HEK293 (cell line): ENCODE data around the gene PLPP6.

Experiments used
- CTCF ChIA-PET: fragments of 350-600 bp; formaldehyde crosslinking; extraction: SDS; loops from one replicate; lab custom pipeline; 2021; ENCODE audit warnings: antibody characterized with exemption; lab: Yijun Ruan, JAX
- POLR2A ChIA-PET: fragments of 300-600 bp; formaldehyde crosslinking; extraction: SDS; loops from one replicate; lab custom pipeline; 2020; ENCODE audit warnings: antibody characterized with exemption, inconsistent platforms; lab: Yijun Ruan, JAX
- H3K27ac ChIP-seq: fragments of 200-500 bp; sonication (Bioruptor generic); 2 replicates; pipeline ENCODE4 v1.5.1; 2014; ENCODE audit warnings: low read depth, low read length, control low read depth, inconsistent platforms; ENCODE audit errors: extremely low read depth
- H3K36me3 ChIP-seq, 2 experiments: fragments of 200-500 bp in 1 of 2; sonication (Bioruptor generic) in 1 of 2; 1 replicate in 1 of 2; 2 replicates in 1 of 2; pipeline ENCODE4 v1.5.1; 2014 to 2017; ENCODE audit warnings: inconsistent platforms in 2 of 2, low read length in 2 of 2; ENCODE audit not compliant: control insufficient read depth in 2 of 2, insufficient read depth in 1 of 2
- H3K4me1 ChIP-seq: fragments of 200-500 bp; sonication (Bioruptor generic); 2 replicates; pipeline ENCODE4 v1.5.1; 2014; ENCODE audit warnings: mild to moderate bottlenecking, low read length, inconsistent platforms; ENCODE audit not compliant: control insufficient read depth, insufficient read depth
- H3K4me3 ChIP-seq: 2 replicates; pipeline ENCODE4 v1.5.1; 2011; ENCODE audit warnings: low read depth, mild to moderate bottlenecking, control low read depth, low read length, moderate library complexity
- H3K9me3 ChIP-seq: fragments of 200-500 bp; sonication (Bioruptor generic); 2 replicates; pipeline ENCODE4 v1.5.1; 2014; ENCODE audit warnings: low read depth, low read length, inconsistent platforms; ENCODE audit not compliant: control insufficient read depth, insufficient read depth
- KLF17 ChIP-seq: fragments of 450-650 bp; formaldehyde crosslinking; IDR thresholded peaks from 2 replicates; pipeline ENCODE4 v1.5.1; 2016; ENCODE audit warnings: missing biosample characterization, missing genetic modification characterization
- MYNN ChIP-seq: fragments of 450-650 bp; formaldehyde crosslinking; IDR thresholded peaks from 2 replicates; pipeline ENCODE4 v1.5.1; 2016; ENCODE audit warnings: missing biosample characterization, missing genetic modification characterization, borderline replicate concordance
- PRDM1 ChIP-seq: fragments of 450-650 bp; formaldehyde crosslinking; IDR thresholded peaks from 2 replicates; pipeline ENCODE4; 2016; ENCODE audit warnings: missing biosample characterization, missing genetic modification characterization
- PRDM6 ChIP-seq: fragments of 450-650 bp; formaldehyde crosslinking; IDR thresholded peaks from 2 replicates; pipeline ENCODE4 v1.5.1; 2017; ENCODE audit warnings: missing biosample characterization, missing genetic modification characterization
- YY2 ChIP-seq: fragments of 450-650 bp; formaldehyde crosslinking; IDR thresholded peaks from 2 replicates; pipeline ENCODE4 v1.5.1; 2016; ENCODE audit warnings: missing biosample characterization, missing genetic modification characterization
- ZBTB11 ChIP-seq: fragments of 450-650 bp; formaldehyde crosslinking; conservative IDR thresholded peaks from 2 replicates; pipeline ENCODE4 v1.5.1; 2016; ENCODE audit warnings: low read depth, missing biosample characterization, missing genetic modification characterization
- ZBTB7A ChIP-seq: fragments of 450-650 bp; formaldehyde crosslinking; IDR thresholded peaks from 2 replicates; pipeline ENCODE4 v1.5.1; 2016; ENCODE audit warnings: low read depth, missing biosample characterization, missing genetic modification characterization
- ZIC2 ChIP-seq: fragments of 450-650 bp; formaldehyde crosslinking; IDR thresholded peaks from 2 replicates; pipeline ENCODE4 v1.5.1; 2016; ENCODE audit warnings: missing biosample characterization, missing genetic modification characterization
- ZNF16 ChIP-seq: fragments of 450-650 bp; formaldehyde crosslinking; IDR thresholded peaks from 2 replicates; pipeline ENCODE4 v1.5.1; 2016; ENCODE audit warnings: low read depth, missing biosample characterization, missing genetic modification characterization
- ZNF239 ChIP-seq: fragments of 450-650 bp; formaldehyde crosslinking; IDR thresholded peaks from 2 replicates; pipeline ENCODE4 v1.5.1; 2016; ENCODE audit warnings: missing biosample characterization, missing genetic modification characterization
- ZNF302 ChIP-seq: fragments of 450-650 bp; formaldehyde crosslinking; IDR thresholded peaks from 2 replicates; pipeline ENCODE4 v1.5.1; 2016; ENCODE audit warnings: missing biosample characterization, missing genetic modification characterization, low read depth
- ZNF37A ChIP-seq: fragments of 450-650 bp; IDR thresholded peaks from 2 replicates; pipeline ENCODE4 v1.5.1; 2018; ENCODE audit warnings: missing biosample characterization, missing genetic modification characterization
- ZNF433 ChIP-seq: fragments of 450-650 bp; formaldehyde crosslinking; IDR thresholded peaks from 2 replicates; pipeline ENCODE4 v1.5.1; 2016; ENCODE audit warnings: missing biosample characterization, missing genetic modification characterization, low read depth
- ZNF513 ChIP-seq: fragments of 450-650 bp; IDR thresholded peaks from 2 replicates; pipeline ENCODE4 v1.5.1; 2018; ENCODE audit warnings: missing biosample characterization, missing genetic modification characterization
- ZNF560 ChIP-seq: fragments of 450-650 bp; formaldehyde crosslinking; IDR thresholded peaks from 2 replicates; pipeline ENCODE4 v1.5.1; 2017; ENCODE audit warnings: missing biosample characterization, missing genetic modification characterization, borderline replicate concordance
- ZNF623 ChIP-seq: fragments of 450-650 bp; formaldehyde crosslinking; IDR thresholded peaks from 2 replicates; pipeline ENCODE4 v1.5.1; 2016; ENCODE audit warnings: missing biosample characterization, missing genetic modification characterization
- ZNF639 ChIP-seq: fragments of 450-650 bp; formaldehyde crosslinking; IDR thresholded peaks from 2 replicates; pipeline ENCODE4 v1.5.1; 2016; ENCODE audit warnings: missing biosample characterization, missing genetic modification characterization
- ZNF654 ChIP-seq: fragments of 450-650 bp; formaldehyde crosslinking; IDR thresholded peaks from 2 replicates; pipeline ENCODE4 v1.5.1; 2016; ENCODE audit warnings: low read depth, missing biosample characterization, missing genetic modification characterization
- ZNF701 ChIP-seq: fragments of 450-650 bp; formaldehyde crosslinking; IDR thresholded peaks from 2 replicates; pipeline ENCODE4 v1.5.1; 2016; ENCODE audit warnings: missing biosample characterization, missing genetic modification characterization
- ZNF777 ChIP-seq: fragments of 450-650 bp; formaldehyde crosslinking; IDR thresholded peaks from 2 replicates; pipeline ENCODE4 v1.5.1; 2017; ENCODE audit warnings: missing biosample characterization, missing genetic modification characterization, borderline replicate concordance
- ZSCAN18 ChIP-seq: fragments of 450-650 bp; formaldehyde crosslinking; IDR thresholded peaks from 2 replicates; pipeline ENCODE4 v1.5.1; 2016; ENCODE audit warnings: missing biosample characterization, missing genetic modification characterization
- ZSCAN23 ChIP-seq: fragments of 450-650 bp; formaldehyde crosslinking; IDR thresholded peaks from 2 replicates; pipeline ENCODE4 v1.5.1; 2016; ENCODE audit warnings: missing biosample characterization, missing genetic modification characterization

PLPP6 gene

GRCh38 chr9:4618700-4619099 is 43.4 kb upstream of the PLPP6 start (continued):
- no peak for TF ChIP-seq PRDM6 (tag by site-specific recombination)
- no peak for TF ChIP-seq ZIC2 (tag by site-specific recombination)
- no peak for TF ChIP-seq ZNF639
- TF ChIP-seq ZNF560 (tag by site-specific recombination) = no peak
- no peak for TF ChIP-seq ZNF777 (tag by site-specific recombination)
- TF ChIP-seq ZNF302 (tag by site-specific recombination) = no peak
- TF ChIP-seq ZNF623 (tag by site-specific recombination) = no peak

GRCh38 chr9:4620057-4620765 is 41.9 kb upstream of the PLPP6 start:
- Histone ChIP-seq H3K4me3 (no peak overlapping the region), H3K27ac (no peak overlapping the region), H3K4me1 (peaks cover 3% of the 10 kb centered on the region; the same call in 1 of the 2 replicates), H3K9me3 (no peaks in the 10 kb centered on the region), H3K36me3 (no peaks in the 10 kb centered on the region)
- CTCF ChIA-PET = interaction anchor here (0.7 to 1.5 kb wide), 4 partner anchors 15 to 42 kb away, joined by 4 to 9 read pairs (median 4); partner anchors contain the start of gene PLPP6
- TF ChIP-seq ZSCAN23 = no peak
- no peak for TF ChIP-seq MYNN
- no peak for TF ChIP-seq ZBTB7A (tag by site-specific recombination)
- TF ChIP-seq KLF17 (tag by site-specific recombination) = no peak
- no peak for TF ChIP-seq YY2
- no peak for TF ChIP-seq ZNF654 (tag by site-specific recombination)
- no peak for TF ChIP-seq ZSCAN18 (tag by site-specific recombination)
- TF ChIP-seq ZNF433 (tag by site-specific recombination) = no peak
- no peak for TF ChIP-seq ZNF16
- TF ChIP-seq ZNF513 = no peak
- TF ChIP-seq ZBTB11 = no peak
- TF ChIP-seq ZNF37A (tag by site-specific recombination) = no peak
- no peak for TF ChIP-seq ZNF239
- TF ChIP-seq PRDM1 (tag by site-specific recombination) = no peak
- TF ChIP-seq ZNF701 (tag by site-specific recombination) = no peak
- POLR2A ChIA-PET = no interaction called here
